ENCODE data around the gene FSTL4.

DNA sequence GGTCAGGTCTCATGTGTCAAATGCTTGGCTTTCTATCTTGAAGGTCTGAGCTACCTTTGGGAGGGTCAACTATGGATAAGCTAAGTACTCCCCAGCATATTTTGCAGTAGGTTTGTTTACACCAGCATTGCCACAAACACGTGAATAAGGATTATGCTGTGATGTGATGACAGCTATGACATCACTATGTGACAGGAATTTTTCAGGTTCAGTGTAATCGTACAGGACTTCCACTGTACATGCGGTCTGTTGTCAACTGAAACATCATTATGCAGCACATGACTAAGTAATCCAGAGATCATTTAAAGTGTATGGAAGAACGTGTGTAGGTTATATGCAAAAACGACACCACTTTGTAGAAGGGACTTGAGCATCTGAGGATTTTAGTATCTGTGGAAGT, 104.0 kb downstream of the FSTL4 start:
- TF ChIP-seq, protein P1, sequence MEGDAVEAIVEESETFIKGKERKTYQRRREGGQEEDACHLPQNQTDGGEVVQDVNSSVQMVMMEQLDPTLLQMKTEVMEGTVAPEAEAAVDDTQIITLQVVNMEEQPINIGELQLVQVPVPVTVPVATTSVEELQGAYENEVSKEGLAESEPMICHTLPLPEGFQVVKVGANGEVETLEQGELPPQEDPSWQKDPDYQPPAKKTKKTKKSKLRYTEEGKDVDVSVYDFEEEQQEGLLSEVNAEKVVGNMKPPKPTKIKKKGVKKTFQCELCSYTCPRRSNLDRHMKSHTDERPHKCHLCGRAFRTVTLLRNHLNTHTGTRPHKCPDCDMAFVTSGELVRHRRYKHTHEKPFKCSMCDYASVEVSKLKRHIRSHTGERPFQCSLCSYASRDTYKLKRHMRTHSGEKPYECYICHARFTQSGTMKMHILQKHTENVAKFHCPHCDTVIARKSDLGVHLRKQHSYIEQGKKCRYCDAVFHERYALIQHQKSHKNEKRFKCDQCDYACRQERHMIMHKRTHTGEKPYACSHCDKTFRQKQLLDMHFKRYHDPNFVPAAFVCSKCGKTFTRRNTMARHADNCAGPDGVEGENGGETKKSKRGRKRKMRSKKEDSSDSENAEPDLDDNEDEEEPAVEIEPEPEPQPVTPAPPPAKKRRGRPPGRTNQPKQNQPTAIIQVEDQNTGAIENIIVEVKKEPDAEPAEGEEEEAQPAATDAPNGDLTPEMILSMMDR (IDR thresholded peaks at IDR 0.05), result no peak
- no peak for TF ChIP-seq POLR2AphosphoS5 (IDR thresholded peaks at IDR 0.05)
- TF ChIP-seq POLR2A (IDR thresholded peaks at IDR 0.05), result no peak
